Coronary artery (tissue), 2 donors: ENCODE results near the gene GADD45G.
A peak's percentile ranks its signal among the peaks of the same experiment; 100 is the strongest.

Experiments used
- DNase-seq: peaks from one replicate; pipeline ENCODE4 v3.0.0-alpha.2; 2017; ENCODE audit warnings: low spot score
- H3K27ac ChIP-seq, 2 donors: fragments of 200-600 bp; sonication (generic); one replicate each; pipeline ENCODE4 v1.5.1; 2016 to 2019
- H3K4me3 ChIP-seq: fragments of 200-600 bp; sonication (generic); 2 replicates; pipeline ENCODE4 v1.5.1; 2016; ENCODE audit warnings: mild to moderate bottlenecking, moderate library complexity
- TF ChIP-seq, protein P1 (sequence below): fragments of 200-600 bp; sonication (generic); IDR thresholded peaks from one replicate; pipeline ENCODE4 v1.5.1; 2019; ENCODE audit warnings: antibody characterized with exemption

The GADD45G gene

DNA sequence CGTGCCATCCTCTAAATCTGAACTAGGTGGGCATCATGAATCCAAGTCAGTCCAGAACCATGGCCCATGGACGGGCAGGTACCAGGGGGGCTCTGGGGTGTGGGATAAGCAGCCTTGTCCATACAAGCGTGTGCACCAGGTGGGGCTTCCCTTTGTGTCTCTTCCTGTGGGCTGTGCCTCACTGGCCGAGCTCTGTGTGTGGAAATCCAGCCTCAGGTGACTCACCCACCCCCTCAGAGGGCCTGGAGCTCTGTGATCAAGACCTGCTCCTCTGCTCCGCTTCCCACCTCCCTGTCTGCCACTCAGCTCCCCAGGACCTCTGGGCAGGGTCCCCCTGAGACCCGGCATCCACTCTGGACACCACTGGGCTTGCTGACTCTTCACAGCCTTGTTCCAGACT is 33.0 kb downstream of the GADD45G start:
- no peak overlapping the region for H3K4me3 ChIP-seq
- no peak for DNase-seq
- TF ChIP-seq, protein P1, sequence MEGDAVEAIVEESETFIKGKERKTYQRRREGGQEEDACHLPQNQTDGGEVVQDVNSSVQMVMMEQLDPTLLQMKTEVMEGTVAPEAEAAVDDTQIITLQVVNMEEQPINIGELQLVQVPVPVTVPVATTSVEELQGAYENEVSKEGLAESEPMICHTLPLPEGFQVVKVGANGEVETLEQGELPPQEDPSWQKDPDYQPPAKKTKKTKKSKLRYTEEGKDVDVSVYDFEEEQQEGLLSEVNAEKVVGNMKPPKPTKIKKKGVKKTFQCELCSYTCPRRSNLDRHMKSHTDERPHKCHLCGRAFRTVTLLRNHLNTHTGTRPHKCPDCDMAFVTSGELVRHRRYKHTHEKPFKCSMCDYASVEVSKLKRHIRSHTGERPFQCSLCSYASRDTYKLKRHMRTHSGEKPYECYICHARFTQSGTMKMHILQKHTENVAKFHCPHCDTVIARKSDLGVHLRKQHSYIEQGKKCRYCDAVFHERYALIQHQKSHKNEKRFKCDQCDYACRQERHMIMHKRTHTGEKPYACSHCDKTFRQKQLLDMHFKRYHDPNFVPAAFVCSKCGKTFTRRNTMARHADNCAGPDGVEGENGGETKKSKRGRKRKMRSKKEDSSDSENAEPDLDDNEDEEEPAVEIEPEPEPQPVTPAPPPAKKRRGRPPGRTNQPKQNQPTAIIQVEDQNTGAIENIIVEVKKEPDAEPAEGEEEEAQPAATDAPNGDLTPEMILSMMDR, result no peak
- H3K27ac ChIP-seq, result no peak overlapping the region

DNA sequence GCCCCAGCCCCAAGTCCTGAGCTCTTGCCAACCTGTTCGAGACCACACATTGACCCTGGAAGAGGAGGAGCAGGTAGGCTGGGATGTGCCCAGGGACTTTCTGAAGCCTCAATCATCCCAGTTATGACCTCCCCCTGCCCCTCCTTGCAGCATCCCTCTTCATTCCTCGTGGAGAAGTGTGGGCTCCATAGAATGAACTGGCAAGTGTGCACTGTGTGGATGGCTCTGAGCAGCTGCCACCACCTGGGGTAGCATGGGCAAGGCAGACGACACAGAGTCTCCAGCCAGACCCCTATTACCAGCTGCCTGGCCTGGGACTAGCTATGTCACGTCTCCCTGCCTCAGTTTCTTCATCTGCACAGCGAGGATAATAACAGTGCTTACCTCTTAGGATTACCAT is 33.5 kb downstream of the GADD45G start:
- Histone ChIP-seq H3K27ac (peak overlapping the region; percentile 91), H3K4me3 (no peak overlapping the region)
- TF ChIP-seq, protein P1, result no peak
- DNase-seq, result no peak

DNA sequence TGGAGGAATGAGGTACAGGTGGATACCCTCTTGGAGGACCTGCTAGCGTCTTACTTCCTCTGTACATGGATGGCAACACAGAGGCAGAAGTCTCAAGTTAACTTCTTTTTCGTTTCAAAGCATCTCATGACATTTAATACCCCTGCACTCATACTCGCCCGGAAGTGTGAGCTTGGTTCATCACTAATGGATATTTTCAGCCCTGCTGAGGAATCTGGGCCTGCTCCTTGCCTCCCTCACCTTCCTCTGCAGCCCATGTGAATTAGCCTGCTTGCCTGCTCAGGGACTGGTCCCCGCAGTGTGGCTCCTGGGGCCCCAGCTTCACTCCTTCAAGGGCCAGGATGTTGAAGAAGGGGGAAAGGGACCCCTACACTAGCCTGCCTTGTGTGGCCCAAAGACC is 34.1 kb downstream of the GADD45G start:
- DNase-seq, result no peak
- TF ChIP-seq, protein P1, result no peak
- Histone ChIP-seq H3K27ac (peak overlapping the region; percentile 91), H3K4me3 (peak overlapping the region; percentile 26)

DNA sequence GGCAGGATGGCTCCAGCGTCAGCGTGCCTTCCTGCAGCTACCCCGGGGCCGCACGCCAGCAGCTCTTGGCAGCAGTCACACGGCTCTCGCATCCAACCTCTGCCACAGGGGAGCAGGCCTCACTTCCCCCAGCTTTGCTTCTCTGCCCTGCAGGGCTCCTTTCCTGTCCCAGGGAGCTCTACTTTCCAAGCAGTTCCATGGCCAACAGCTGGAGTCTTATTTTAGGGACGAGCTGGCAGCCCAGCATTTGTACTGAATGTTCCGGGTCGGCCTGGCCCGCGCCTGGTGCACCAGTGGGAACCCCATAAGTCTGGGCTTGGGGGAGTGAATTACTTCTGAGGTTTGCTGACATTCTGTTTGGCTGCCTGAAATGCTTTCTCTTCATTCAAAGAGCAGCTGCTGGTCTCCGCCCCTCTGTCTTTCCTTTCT is 34.6 kb downstream of the GADD45G start:
- peak overlapping the region; percentile 91 for H3K27ac ChIP-seq
- TF ChIP-seq, protein P1, result no peak
- peak overlapping the region; percentile 26 for H3K4me3 ChIP-seq
- DNase-seq, result peak; percentile 91

DNA sequence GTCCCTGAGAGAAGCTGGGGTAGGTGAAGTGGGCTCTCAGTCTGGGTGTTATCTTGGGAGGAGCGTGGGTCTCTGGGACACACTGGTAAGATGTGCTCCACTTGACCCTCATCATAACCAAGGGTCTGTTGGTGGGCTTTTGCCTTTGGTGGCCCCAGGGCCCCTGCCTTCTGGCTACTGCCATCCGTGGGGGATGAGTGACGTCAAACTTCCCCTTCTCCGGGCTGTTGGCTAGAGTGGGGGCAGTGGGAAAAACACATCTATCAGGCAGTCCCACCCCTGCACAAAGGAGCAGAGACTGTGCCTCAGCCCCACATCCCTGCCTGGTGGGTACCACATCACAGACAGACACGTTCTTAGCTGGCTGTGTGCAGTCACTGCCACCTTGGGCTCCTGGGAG is 35.1 kb downstream of the GADD45G start:
- Histone ChIP-seq H3K27ac (peak overlapping the region; percentile 91), H3K4me3 (peak overlapping the region; percentile 26)
- TF ChIP-seq, protein P1, result no peak
- DNase-seq, result no peak

DNA sequence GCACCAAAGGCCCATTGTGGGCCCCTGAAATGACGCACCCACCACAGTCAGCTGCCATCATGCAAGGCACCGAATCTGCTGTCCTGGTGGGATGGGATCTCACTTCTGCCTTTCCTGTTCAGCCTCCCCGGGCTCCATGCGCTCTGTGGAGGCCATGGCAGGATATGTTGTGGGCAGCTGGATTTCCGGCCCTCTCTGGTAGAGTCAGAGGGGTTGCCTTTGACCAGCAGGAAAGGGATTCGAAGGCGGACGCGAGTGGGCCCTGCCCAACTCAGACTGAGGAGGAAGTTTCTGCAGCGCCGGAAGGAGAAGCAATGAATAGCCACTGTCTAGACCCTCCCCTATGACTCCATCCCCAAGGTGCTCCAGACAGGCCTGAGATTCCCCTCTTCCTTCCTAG is 35.5 kb downstream of the GADD45G start:
- no peak for DNase-seq
- peak overlapping the region; percentile 26 for H3K4me3 ChIP-seq
- TF ChIP-seq, protein P1, result no peak
- peak overlapping the region; percentile 91 for H3K27ac ChIP-seq

DNA sequence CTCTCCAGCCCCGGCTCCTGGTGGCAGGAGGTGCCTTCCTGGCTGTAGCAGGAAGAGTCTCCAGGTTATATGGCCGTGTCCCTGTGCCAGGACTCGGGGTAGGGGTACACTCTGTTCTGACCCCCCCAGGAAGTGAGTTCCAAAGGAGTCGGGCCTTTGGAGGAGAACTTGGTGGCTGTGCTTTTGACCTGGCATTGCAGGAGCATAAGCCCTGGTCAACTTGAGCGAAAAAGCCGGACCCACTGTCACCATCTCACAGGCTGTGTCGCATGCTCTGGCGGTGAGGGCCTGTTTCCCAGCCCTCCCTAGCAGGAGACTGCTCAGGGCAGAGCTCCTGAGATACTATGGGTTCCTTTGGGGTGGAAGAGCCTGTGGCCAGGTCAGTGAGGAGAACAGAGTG is 36.0 kb downstream of the GADD45G start:
- Histone ChIP-seq H3K27ac (peak overlapping the region; percentile 91), H3K4me3 (no peak overlapping the region)
- TF ChIP-seq, protein P1, result no peak
- no peak for DNase-seq
